Fibroblast of skin of right biceps (primary cell): ENCODE data around the gene NUP155.
A peak's percentile ranks its signal among the peaks of the same experiment; 100 is the strongest.
"Not testable (repeated sequence)": the region's sequence is repeated elsewhere in the genome, so short reads cannot be mapped to it uniquely, and the experiment has no call there.

Source experiments
- DNase-seq: peaks from one replicate; pipeline ENCODE4 v3.0.0-alpha.2; 2013

NUP155 gene

DNA sequence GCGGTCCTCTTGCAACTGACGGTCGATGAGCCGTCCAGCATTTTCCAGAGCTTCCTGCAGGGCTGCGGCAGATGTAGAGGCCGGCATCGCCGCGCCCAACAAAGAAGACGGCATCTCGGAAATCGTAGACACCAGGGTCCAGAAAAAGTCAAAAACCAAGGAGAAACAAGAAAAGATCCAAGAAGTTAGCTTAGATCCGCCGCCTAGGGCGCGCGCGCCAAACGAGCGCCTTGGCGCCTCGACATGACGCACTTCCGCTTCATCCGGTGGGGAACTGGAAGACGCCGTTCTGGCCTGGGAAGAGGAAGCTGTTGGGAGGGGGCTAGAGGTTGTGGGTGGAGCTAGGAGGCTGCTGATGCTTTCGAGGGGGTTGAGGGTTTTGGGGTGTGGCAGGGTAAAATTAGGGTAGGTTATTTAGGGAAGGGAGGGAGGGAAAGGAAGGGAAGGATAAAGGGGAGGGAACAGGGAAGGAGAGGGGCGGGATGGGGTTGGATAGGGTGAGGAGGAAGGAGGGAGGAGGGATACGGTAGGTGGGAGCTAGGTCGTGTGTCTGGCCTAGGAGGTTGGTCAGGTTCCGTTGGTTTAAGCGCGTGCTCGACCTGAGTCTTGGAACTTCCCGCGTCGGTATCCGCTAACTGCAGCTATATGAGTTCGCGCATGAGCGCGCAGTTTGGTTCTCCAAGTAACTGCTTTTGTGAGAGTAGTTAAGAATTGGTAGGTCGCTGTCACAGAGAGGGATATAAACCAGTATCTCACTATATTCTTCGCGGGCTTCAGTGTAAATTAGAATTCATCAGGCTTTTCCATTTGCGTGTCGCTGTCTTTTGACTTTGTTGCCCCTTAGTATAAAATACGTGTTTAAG, at the start of gene NUP155:
TSS of gene NUP155 (minus strand) at position 243 of the 863 bp plus-strand sequence. CDS start at position 114, 129 bp downstream.
- peak; percentile 97 for DNase-seq

DNA sequence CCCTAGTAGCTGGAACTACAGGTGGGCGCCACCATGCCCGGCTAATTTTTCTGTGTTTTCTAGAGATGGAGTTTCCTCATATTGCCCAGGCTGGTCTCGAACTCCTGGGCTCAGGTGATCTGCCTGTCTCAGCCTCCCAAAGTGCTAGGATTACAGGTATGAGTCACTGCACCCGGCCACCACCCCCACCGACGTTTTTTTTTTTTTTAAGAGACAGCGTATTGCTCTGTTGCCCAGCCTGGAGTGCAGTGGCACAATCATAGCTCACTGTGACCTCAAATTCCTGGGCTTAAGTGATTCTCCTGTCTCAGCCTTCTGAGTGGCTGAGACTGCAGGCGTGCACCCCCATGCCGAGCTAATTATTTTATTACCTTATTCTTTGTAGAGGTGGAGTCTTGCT, 46.4 kb upstream of the NUP155 start:
- DNase-seq = no peak

DNA sequence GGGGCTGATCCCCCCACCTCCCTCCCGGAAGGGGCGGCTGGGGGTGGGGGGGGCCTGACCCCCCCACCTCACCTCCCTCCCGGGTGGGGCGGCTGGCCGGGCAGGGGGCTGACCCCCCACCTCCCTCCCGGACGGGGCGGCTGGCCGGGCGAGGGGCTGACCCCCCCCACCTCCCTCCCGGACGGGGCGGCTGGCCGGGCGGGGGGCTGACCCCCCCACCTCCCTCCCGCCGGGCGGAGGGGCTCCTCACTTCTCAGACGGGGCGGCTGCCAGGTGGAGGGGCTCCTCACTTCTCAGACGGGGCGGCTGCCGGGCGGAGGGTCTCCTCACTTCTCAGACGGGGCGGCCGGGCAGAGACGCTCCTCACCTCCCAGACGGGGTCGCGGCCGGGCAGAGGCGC, 44.5 kb upstream of the NUP155 start:
- not testable (repeated sequence) for DNase-seq

DNA sequence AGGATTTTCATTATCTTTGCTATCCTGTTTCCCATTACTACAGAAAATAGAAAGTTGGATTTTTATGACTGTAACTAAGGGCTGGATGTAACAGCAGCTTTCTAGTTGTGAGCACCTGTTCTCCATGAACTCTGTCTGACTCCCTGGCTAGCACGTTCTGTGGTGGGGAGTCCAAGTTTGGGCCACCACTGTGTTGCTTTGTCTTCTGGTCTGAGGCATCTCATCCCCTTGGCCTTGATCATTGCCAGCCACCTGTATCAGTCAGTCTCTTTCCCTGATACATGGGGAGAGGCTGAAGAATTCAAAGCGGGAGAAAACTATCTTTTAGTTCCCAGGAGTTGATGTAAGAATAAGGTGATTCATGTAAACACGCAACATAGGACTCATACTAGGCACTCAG, 41.6 kb upstream of the NUP155 start:
- DNase-seq = no peak

DNA sequence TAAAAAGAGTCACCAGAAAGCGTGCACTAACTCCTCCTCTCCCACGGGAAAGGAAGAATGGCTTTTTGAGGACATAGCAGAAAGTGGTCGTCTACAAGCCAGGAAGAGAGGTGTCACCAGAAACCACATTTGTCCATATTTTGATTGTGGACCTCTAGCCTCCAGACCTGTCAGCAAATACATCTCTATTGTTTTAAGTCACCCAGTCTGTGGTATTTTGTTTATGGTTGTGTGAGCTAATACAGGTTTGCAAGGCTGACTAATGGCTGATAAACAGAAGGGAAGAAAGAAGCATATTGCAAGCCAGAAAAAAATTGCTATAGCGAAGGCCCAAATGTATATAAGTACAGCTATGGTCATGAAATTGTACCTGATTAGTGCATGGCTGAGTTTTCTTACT, 29.6 kb upstream of the NUP155 start:
- no peak for DNase-seq

DNA sequence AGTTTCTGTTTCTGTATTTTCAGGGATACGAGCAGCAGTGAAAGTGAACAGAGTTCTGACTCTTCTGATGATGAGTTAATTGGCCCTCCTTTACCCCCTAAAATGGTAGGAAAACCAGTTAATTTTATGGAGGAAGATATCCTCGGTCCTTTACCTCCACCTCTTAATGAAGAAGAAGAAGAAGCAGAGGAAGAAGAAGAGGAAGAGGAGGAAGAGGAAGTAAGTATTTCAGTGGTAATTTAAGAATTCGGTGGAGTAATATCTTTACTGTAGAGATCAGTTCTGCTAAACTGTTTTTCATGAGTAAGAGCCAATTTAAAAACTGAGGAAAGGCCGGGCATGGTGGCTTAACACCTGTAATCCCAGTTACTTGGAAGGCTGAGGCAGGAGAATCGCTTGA, 25.4 kb upstream of the NUP155 start:
- DNase-seq = no peak

DNA sequence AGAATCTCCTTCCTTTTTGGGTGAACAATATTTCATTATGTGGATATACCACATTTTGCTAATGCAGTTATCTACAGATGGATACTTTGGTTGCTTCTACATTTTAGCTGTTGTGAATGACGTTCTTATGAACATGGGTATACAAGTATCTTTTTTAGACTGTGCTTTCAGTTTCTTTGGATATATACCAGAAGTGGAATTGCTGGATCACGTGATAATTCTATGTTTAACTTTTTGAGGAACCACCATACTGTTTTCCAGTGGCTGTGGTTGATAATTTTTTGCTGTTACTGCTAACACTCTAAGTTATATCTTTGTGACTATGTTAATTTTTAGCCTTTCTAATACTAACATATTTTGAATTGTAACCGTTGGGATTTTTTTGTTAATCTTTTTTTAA, 20.7 kb upstream of the NUP155 start:
- DNase-seq = no peak

DNA sequence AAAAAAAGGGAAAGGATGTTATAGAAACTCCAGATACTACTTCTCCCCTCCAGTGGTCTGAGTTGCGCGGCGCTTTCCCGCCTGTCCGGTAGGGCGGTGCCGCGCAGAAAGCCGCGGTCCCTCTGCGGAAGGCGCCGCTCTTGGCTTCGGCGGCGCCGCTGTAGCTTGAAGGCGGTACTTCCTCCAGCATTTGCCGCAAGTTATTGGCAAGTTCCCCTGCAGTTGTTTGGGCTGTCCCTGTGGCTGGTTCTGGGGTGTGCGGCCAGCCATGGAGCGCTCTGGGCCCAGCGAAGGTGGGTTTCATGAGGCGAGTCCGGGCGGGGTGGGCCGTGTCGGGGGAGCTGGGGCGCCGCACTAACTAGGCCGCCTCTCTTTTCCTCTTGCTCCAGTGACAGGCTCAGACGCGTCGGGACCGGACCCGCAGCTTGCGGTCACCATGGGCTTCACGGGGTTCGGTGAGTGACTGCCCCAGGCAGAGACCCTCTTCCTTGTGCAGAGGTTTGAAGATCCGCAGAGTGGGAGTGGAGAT, 8.3 kb upstream of the NUP155 start, which contains the start of gene WDR70:
TSS of gene WDR70 (plus strand) at position 219 of the 529 bp plus-strand sequence. CDS start at position 269, 50 bp downstream.
- peak; percentile 91 for DNase-seq

DNA sequence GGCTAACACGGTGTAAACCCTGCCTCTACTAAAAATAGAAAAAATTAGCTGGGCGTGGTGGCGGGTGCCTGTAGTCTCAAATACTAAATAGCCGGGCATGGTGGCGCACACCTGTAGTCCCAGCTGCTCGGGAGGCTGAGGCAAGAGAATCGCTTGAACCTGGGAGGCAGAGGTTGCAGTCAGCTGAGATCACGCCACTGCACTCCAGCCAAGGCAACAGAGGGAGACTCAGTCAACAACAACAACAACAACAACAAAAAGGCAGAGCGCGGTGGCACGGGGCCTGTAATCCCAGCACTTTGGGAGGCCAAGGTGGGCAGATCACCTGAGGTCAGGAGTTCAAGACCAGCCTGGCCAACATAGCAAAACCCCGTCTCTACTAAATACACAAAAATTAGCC, 7.2 kb upstream of the NUP155 start:
- not testable (repeated sequence) for DNase-seq

DNA sequence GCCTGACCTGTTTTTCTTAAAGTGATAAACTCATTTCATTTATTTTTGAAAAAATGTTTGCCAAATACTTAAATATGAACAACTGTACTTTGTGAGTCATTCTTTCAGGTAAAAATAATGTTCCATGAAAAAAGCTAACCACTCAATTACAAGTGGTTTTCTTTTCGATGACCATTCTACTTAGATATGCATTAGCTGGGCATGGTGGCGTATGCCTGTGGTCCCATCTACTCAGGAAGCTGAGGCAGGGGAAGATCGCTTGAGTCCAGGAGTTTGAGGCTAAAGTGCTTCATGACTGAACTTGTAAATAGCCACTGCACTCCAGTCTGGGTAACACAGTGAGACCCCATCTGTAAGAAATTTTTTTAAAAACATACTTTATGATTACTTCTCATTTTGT, 4.2 kb upstream of the NUP155 start:
- no peak for DNase-seq

DNA sequence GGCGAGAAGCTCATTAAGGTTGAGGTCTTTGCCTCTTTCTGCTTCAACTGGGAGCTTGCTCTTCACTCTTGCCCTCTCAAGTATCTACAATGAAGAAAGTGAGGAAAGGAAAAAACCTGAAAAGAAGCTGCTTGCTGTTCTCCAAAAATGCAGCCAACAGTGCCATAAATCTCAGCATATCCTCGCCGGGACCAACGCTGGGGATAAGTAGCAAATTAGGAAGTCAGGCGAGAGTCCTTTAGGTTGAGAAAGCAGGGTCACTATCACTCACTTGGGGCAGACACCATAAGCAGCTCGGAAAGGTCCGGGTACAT, 399 bp downstream of the NUP155 start:
- no peak for DNase-seq

DNA sequence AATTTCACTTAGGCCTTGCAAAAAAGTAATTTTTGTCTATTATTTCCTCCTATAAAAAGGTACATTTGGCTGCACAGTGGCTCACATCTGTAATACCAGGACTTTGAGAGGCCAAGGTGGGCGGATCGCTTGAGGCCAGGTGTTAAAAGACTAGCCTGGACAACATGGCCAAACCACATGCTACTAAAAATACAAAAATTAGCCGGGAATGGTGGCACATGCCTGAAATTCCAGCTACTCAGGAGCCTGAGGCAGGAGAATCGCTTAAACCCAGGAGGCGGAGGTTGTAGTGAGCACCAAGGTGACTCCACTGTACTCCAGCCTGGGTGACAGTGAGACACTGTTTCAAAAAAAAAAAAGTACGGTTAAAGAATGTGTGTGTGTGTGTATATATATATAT, 15.7 kb downstream of the NUP155 start:
- no peak for DNase-seq

DNA sequence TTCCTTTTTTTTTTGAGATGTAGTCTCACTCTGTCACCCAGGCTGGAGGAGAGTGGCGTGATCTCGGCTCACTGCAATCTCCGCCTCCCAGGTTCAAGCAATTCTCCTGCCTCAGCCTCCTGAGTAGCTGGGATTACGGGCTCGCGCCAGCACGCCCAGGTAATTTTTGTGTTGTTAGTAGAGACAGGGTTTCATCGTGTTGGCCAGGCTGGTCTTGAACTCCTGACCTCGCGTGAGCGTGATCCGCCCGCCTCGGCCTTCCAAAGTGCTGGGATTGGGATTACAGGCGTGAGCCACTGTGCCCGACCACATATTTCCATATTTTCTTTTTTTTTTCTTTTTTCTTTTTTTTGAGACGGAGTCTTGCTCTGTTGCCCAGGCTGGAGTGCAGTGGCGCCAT, 28.2 kb downstream of the NUP155 start:
- DNase-seq = not testable (repeated sequence)

DNA sequence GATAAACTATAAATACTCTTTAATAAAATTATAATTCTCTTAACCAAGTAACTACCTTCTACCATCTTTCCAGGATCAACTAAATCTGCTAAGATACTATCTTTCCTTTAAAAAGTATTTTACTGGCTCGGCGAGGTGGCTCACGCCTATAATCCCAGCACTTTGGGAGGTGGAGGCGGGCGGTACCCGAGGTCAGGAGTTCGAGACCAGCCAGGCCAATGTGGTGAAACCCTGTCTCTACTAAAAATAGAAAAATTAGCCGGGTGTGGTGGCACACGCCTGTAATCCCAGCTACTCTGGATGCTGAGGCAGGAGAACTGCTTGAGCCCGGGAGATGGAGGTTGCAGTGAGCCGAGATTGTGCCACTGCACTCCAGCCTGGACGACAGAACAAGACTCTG, 36.2 kb downstream of the NUP155 start:
- not testable (repeated sequence) for DNase-seq

DNA sequence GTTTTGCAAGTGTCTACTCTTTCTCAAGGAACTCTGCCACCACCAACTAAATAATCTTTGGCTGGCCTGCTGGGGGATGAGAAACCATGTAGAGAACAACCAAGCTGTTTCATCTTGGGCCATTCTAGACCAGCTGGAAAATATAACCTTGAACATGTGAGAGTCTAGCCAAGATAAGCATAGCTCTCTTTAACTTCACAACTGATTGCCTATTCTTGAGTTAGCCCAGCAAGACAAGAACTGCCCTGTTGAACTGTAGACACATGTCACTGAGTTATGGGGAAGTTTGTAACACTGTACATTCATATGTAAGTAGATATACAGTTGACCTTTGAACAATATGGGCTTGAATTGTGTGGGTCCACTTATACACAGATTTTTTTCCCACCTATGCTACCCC, 44.4 kb downstream of the NUP155 start:
- DNase-seq = no peak

DNA sequence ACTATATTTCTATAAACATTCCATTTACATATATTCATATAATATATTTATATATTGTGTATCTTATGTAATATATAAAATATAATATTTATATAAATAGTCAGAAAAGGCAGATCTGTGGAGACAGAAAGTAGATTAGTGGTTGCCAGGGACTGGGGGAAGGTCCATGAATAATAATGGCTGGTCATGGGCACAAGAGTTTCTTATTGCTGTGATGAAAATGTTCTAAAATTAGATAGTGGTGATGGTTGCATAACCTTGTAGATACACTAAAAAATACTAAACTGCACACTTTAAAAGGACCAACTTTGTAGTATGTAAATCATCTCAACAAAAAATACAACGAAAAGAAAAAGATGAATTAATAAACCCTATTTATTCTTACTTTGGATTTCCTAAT, 47.3 kb downstream of the NUP155 start:
- no peak for DNase-seq

DNA sequence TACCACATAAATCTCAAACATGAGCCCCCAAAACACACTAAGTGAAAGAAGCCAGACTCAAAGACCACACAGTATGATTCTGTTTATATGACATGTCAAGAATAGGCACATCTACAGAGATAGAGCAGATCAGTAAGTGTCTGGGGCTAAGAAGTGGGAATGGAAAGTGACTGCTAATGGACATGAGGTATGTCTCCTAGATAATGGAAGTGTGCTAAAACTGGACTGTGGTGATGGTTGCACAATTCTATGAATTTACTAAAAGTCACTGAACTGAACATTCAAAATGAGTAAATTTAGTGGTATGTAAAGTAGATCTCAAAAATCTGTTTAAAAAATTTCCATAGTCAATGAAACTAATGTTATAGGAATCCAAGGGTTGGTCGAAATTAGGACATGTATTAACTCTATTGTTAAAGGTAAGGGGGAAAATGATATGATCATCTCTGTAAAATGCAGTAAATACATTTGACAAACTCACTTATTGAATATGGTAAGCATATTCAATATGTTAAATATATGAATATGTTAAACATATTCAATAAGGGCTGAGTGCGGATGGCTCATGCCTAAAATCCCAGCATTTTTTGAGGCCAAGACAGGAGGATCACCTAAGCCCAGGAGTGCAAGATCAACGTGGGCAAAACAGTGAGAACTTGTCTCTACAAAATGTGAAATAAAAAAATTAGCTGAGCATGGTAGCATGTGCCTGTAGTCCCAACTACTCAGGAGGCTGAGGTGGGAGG, 51.7 kb downstream of the NUP155 start:
- peak; percentile 2 for DNase-seq

DNA sequence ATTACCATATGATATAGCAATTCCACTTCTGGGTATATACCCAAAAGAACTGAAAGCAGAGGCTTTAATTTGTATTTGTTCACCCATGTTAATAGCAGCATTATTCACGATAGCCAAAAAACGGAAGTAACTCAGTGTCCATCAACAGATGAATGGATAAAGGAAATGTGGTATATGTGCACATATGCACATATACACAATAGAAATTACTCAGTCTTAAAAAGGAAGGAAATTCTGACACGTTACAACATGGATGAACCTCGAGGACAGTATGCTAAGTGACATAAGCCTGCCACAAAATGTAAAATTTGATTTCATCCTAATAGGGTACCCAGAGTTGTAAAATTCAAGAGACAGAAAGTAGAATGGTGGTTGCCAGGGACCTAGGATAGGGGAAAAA, 54.9 kb downstream of the NUP155 start:
- no peak for DNase-seq

DNA sequence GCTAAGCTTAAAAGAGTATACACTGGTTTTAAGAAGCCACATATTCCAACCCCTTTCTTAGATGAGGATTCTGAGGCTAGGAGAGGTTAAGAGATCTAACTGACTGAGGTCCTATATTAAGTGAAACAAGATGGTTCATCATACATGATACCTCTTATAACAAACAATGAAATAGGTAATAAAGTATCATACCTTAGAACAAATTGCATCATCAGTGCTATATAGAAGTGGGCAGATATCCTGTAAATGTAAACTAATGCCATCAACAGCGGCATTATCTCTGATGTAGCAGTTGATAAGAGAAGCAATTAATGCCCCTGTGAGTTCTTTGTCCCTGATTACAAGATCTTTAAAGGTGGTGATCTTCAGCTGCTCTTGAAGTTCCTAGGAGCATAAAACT, 60.5 kb downstream of the NUP155 start:
- DNase-seq = no peak

DNA sequence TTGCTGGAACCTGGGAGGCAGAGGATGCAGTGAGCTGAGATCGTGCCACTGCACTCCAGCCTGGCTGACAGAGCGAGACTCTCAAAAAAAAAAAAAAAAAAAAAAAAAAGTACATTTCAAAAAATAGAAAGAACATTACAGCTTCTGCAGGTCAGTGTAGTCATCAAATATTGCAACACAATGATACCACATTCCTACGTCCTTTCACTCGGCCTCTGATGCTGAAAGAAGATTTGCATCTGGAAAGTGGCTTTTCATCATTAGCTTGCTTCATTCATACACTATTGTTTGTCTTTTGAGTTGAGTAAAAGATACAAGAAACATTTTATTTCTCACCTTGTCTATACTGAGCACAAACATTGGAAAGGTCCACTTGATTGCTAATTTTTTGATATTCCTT, 62.1 kb downstream of the NUP155 start:
- DNase-seq = peak; percentile 2

DNA sequence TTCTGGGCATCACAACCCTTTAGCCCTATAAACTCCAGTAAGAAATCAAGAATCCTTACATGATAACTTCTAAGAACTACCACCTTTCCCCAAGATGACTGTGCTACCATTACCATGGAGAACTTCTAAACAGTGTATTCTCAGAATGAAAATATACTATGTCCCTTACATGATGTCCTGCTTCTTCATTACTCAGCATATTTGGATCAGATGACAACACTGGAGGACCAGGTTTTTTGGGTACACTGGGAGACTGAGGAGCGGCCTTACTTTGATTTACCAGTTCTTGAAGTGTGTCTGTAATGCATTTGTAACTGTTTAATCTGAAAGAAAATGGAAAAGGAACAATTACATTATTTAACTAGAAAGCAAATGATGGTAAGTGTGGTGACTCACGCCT, 66.0 kb downstream of the NUP155 start:
- no peak for DNase-seq

DNA sequence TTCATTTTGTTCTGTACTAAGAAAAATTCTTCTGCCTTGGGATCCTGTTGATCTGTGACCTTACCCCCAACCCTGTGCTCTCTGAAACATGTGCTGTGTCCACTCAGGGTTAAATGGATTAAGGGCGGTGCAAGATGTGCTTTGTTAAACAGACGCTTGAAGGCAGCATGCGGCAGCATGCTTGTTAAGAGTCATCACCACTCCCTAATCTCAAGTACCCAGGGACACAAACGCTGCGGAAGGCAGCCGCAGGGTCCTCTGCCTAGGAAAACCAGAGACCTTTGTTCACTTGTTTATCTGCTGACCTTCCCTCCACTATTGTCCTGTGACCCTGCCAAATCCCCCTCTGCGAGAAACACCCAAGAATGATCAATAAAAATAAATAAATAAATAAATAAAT, 74.6 kb downstream of the NUP155 start:
- DNase-seq = not testable (repeated sequence)

DNA sequence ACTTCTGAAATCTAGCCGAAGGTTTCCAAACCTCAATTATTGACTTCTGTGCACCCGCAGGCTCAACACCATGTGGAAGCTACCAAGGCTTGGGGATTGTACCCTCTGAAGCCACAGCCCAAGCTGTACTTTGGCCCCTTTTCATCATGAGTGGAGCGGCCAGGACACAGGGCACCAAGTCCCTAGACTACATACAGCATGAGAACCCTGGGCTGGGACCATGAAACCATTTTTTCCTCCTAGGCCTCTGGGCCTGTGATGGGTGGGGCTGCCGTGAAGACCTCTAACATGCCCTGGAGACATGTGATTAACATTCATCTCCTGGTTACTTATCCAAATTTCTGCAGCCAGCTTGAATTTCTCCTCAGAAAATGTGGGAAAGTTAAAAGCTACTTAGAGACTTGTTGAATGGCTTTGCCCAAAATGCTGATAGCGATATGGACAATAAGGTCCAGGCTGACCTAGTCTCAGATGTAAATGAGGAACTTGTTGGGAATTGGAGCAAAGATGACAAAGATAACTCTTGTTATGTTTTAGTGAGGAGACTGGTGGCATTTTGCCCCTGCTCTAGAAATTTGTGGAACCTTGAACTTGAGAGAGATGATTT, 87.6 kb downstream of the NUP155 start:
- DNase-seq = no peak

DNA sequence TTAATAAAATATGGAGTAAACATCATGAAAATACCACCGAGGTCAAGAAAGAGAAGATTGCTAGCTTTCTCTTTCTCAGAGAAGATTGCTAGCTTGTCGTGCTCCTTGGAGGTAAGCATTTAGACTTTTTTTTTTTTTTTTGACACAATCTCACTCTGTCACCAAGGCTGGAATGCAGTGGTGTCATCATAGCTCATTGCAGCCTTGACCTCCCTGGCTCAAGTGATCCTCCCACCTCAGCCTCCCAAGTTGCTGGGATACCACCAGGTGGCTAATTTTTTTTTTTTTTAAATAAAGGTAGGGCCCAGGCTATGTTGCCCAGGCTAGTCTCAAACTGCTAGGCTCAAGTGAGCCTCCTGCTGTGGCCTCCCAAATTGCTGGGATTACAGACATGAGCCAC, 95.4 kb downstream of the NUP155 start:
- DNase-seq = no peak
